ENCODE data around the gene CCDC30. TPM values are rescaled to one million over a fixed set of nuclear protein-coding genes. Genes with fewer than 3 reads are reported as not detected.

Gene CCDC30
- total and polyA plus RNA-seq, 9 of the 15 experiments (the other 6 are each of a cell fraction or from before 2014, with no cell fraction given), result 0.05 to 0.91 (median 0.24) TPM

DNA sequence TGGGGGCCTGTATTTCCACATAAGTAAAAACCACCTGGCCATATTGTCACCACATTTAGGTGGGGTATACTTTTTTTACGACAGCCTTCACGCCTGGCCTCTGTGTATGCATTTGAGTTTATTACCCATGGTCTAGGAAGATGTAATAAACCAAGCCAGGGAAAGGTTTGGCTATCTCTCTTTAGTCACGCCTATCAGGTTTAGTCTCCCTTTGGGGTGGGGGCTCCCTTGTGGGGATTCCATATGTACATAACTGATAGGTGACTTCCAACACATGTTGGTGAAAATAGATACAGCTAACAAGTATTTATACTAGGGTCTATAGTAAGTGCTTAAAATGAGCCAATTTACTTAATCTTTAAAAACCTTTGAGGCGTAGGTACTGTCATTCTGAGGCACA lies 223.3 kb downstream of the CCDC30 start (continued):
- TF ChIP-seq MTA3 (IDR thresholded peaks at IDR 0.05; ENCODE audit: borderline replicate concordance), result 0 out of 2 replicates have a peak, but pooled peaks have one; percentile 37
- TF ChIP-seq PKNOX1 (IDR thresholded peaks at IDR 0.05), result peak; percentile 7; the same call in 1 of the 2 replicates
- TF ChIP-seq ZNF41 (CRISPR knock-in tag; conservative IDR thresholded peaks at IDR 0.05), result no peak
- TF ChIP-seq CBFA2T3 (IDR thresholded peaks at IDR 0.05), result peak; percentile 83
- peak; percentile 55 to 59; a peak in 1 of 4 replicates for TF ChIP-seq FOXK2 (conservative IDR thresholded peaks at IDR 0.05 in 1 of 2, IDR thresholded peaks at IDR 0.05 in 1 of 2; ENCODE audit: low read depth in 2 of 2)
- TF ChIP-seq SMARCA4 (IDR thresholded peaks at IDR 0.05), result peak; percentile 73

- no TSS peak for BruUV-seq (replicated peaks)
- H3K9ac ChIP-seq (ENCODE audit: insufficient read depth in 1 of 2, low read depth in 2 of 2, low read length in 2 of 2), result no peak overlapping the region
- no peak overlapping the region for H3K4me2 ChIP-seq (ENCODE audit: insufficient read depth, low read length)
- peaks cover 88% of the 10 kb centered on the region for H4K20me1 ChIP-seq (replicated peaks; ENCODE audit: control insufficient read depth, insufficient read depth, low read length)
- no peaks in the 10 kb centered on the region for H3K27me3 ChIP-seq (ENCODE audit: control insufficient read depth in 2 of 2, insufficient read depth in 2 of 2, low read length in 2 of 2)
- POLR2A ChIA-PET, result interaction anchor here (1.0 to 5.7 kb wide), 5 partner anchors 7 to 32 kb away, joined by 3 to 58 read pairs (median 7); partner anchors contain the start of genes PPIH and YBX1
- no peak overlapping the region for H3K4me3 ChIP-seq
- CTCF ChIA-PET (ENCODE audit: low intra/inter-chr PET ratio), result no interaction called here
- no peak for DNase-seq (ENCODE audit: extremely low read depth in 1 of 4, low spot score in 3 of 4)
- 95% methylated on average over 3 of the region's 3 CpGs for WGBS (ENCODE audit: insufficient coverage, low coverage, missing lambda C conversion rate)
- peaks cover 8% of the 10 kb centered on the region for H3K9me1 ChIP-seq (ENCODE audit: control insufficient read depth, insufficient read depth, low read length)
- peaks cover 6 to 42% of the 10 kb centered on the region in 2 experiments; a peak in 4 of 5 replicates for H3K4me1 ChIP-seq (replicated peaks in 1 of 2; ENCODE audit: control insufficient read depth in 2 of 2, insufficient read depth in 2 of 2, low read length in 2 of 2)
- H3K27ac ChIP-seq (ENCODE audit: extremely low read depth, low read depth, low read length), result no peak overlapping the region
- H3K9me3 ChIP-seq (replicated peaks; ENCODE audit: control insufficient read depth, insufficient read depth, low read depth, low read length), result no peaks in the 10 kb centered on the region
- ATAC-seq, result no peak
- H3K79me2 ChIP-seq (ENCODE audit: control insufficient read depth, insufficient read depth, low read length), result peaks cover 100% of the 10 kb centered on the region
- intact Hi-C loops (cut with micrococcal nuclease), result loop anchor here (10.0 kb wide), 1 partner anchor 245 kb away; no protein-coding TSS in a partner anchor
- H2AFZ ChIP-seq (ENCODE audit: low read depth, low read length), result no peak overlapping the region
- FAIRE-seq, result no peak
- in situ Hi-C loops (cut with MboI), result no loop called here
- peaks cover 100% of the 10 kb centered on the region for H3K36me3 ChIP-seq (ENCODE audit: control insufficient read depth, insufficient read depth, low read length)
- no peak for TF ChIP-seq NFIC (IDR thresholded peaks at IDR 0.05)
- TF ChIP-seq ZKSCAN3 (CRISPR knock-in tag; IDR thresholded peaks at IDR 0.05), result no peak
- no peak for TF ChIP-seq ZBTB33 (CRISPR knock-in tag; IDR thresholded peaks at IDR 0.05)
- TF ChIP-seq, protein P1, sequence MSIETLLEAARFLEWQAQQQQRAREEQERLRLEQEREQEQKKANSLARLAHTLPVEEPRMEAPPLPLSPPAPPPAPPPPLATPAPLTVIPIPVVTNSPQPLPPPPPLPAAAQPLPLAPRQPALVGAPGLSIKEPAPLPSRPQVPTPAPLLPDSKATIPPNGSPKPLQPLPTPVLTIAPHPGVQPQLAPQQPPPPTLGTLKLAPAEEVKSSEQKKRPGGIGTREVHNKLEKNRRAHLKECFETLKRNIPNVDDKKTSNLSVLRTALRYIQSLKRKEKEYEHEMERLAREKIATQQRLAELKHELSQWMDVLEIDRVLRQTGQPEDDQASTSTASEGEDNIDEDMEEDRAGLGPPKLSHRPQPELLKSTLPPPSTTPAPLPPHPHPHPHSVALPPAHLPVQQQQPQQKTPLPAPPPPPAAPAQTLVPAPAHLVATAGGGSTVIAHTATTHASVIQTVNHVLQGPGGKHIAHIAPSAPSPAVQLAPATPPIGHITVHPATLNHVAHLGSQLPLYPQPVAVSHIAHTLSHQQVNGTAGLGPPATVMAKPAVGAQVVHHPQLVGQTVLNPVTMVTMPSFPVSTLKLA (conservative IDR thresholded peaks at IDR 0.05), result no peak
- no peak for TF ChIP-seq ETV5 (CRISPR knock-in tag; IDR thresholded peaks at IDR 0.05; ENCODE audit: low read depth)
- TF ChIP-seq NCOA1 (IDR thresholded peaks at IDR 0.05; ENCODE audit: low read depth), result no peak
- TF ChIP-seq HIVEP1 (CRISPR knock-in tag; IDR thresholded peaks at IDR 0.05), result no peak
- TF ChIP-seq RHOXF2B (CRISPR knock-in tag; conservative IDR thresholded peaks at IDR 0.05), result no peak
- no peak for TF ChIP-seq CBFA2T2 (conservative IDR thresholded peaks at IDR 0.05)
- TF ChIP-seq MTA1 (IDR thresholded peaks at IDR 0.05; ENCODE audit: borderline replicate concordance), result no peak
- TF ChIP-seq, protein P2, sequence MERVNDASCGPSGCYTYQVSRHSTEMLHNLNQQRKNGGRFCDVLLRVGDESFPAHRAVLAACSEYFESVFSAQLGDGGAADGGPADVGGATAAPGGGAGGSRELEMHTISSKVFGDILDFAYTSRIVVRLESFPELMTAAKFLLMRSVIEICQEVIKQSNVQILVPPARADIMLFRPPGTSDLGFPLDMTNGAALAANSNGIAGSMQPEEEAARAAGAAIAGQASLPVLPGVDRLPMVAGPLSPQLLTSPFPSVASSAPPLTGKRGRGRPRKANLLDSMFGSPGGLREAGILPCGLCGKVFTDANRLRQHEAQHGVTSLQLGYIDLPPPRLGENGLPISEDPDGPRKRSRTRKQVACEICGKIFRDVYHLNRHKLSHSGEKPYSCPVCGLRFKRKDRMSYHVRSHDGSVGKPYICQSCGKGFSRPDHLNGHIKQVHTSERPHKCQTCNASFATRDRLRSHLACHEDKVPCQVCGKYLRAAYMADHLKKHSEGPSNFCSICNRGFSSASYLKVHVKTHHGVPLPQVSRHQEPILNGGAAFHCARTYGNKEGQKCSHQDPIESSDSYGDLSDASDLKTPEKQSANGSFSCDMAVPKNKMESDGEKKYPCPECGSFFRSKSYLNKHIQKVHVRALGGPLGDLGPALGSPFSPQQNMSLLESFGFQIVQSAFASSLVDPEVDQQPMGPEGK (CRISPR knock-in tag; IDR thresholded peaks at IDR 0.05; ENCODE audit: borderline replicate concordance), result no peak
Measured at GRCh38 chr1:42689912-42690311, 226.8 kb downstream of the CCDC30 start.
